GM12878 (cell line): ENCODE results near the gene CAMK2B.

ENCODE experiments used
- ASH2L ChIP-seq: fragments of 300-600, 200-600 bp; sonication (generic); IDR thresholded peaks from 2 replicates; pipeline ENCODE4 v1.6.1; 2017; ENCODE audit warnings: low read depth, mild to moderate bottlenecking, borderline replicate concordance
- ATF2 ChIP-seq: IDR thresholded peaks from 2 replicates; pipeline ENCODE4 v1.6.1; 2012; ENCODE audit warnings: low read length, inconsistent platforms
- ATF3 ChIP-seq: IDR thresholded peaks from 2 replicates; pipeline ENCODE4 v1.6.1; 2011; ENCODE audit warnings: low read depth, mild to moderate bottlenecking, low read length, moderate library complexity, borderline replicate concordance; ENCODE audit errors: extremely low read depth
- BHLHE40 ChIP-seq, 2 experiments: fragments of 450-650 bp in 1 of 2; IDR thresholded peaks; 2 replicates each; pipeline ENCODE4 v1.6.1; 2011 to 2017; ENCODE audit warnings: low read depth in 2 of 2, borderline replicate concordance in 1 of 2, improper control_type of control experiment in 1 of 2, low read length in 1 of 2, mild to moderate bottlenecking in 1 of 2
- CREB1 ChIP-seq: IDR thresholded peaks from 2 replicates; pipeline ENCODE4 v1.6.1; 2012; ENCODE audit warnings: low read depth, mild to moderate bottlenecking, inconsistent platforms
- CTCF ChIP-seq, 3 experiments: IDR thresholded peaks in 2 of 3; conservative IDR thresholded peaks in 1 of 3; 2 replicates each; pipeline ENCODE4 v1.5.1; 2011; ENCODE audit warnings: low read depth in 3 of 3, low read length in 3 of 3, mild to moderate bottlenecking in 3 of 3, control low read depth in 2 of 3, moderate library complexity in 2 of 3, inconsistent platforms in 1 of 3, mixed read lengths in 1 of 3; ENCODE audit not compliant: control insufficient read depth in 2 of 3, insufficient read depth in 1 of 3; ENCODE audit errors: extremely low read depth in 1 of 3
- E2F4 ChIP-seq: IDR thresholded peaks from 2 replicates; pipeline ENCODE4 v1.6.1; 2012; ENCODE audit warnings: low read depth, low read length, improper control_type of control experiment
- MXI1 ChIP-seq: fragments of 150-350 bp; IDR thresholded peaks from 2 replicates; pipeline ENCODE4 v1.6.1; 2011; ENCODE audit warnings: low read depth, mild to moderate bottlenecking, inconsistent platforms, low read length, improper control_type of control experiment
- POLR2A ChIP-seq: IDR thresholded peaks from 2 replicates; pipeline ENCODE4 v1.6.1; 2011; ENCODE audit warnings: low read depth, mild to moderate bottlenecking, low read length
- REST ChIP-seq: IDR thresholded peaks from 2 replicates; pipeline ENCODE4 v1.6.1; 2012; ENCODE audit warnings: mild to moderate bottlenecking, low read depth, low read length
- TAF1 ChIP-seq: IDR thresholded peaks from 2 replicates; pipeline ENCODE4 v1.6.1; 2011; ENCODE audit warnings: mild to moderate bottlenecking, low read depth, low read length, borderline replicate concordance
- TARDBP ChIP-seq: IDR thresholded peaks from 2 replicates; pipeline ENCODE4 v1.6.1; 2016; ENCODE audit warnings: borderline replicate concordance
- YY1 ChIP-seq: IDR thresholded peaks from 2 replicates; pipeline ENCODE4 v1.6.1; 2011; ENCODE audit warnings: low read depth, mild to moderate bottlenecking, low read length
- ZNF217 ChIP-seq: fragments of 450-650 bp; IDR thresholded peaks from 2 replicates; pipeline ENCODE4 v1.6.1; 2017; ENCODE audit warnings: antibody characterized with exemption, mild to moderate bottlenecking

GRCh38 chr7:44172803-44173424 is 152.5 kb downstream of the CAMK2B start:
- TF ChIP-seq ZNF217 (no peak), ASH2L (no peak), BHLHE40 (IDR thresholded peaks at IDR 0.05; ENCODE audit: borderline replicate concordance in 1 of 2, low read depth in 2 of 2, low read length in 1 of 2) (no peak), CTCF (IDR thresholded peaks at IDR 0.05 in 2 of 3, conservative IDR thresholded peaks at IDR 0.05 in 1 of 3; ENCODE audit: control insufficient read depth in 2 of 3, extremely low read depth in 1 of 3, insufficient read depth in 1 of 3, low read depth in 3 of 3, low read length in 3 of 3) (no peak), MXI1 (no peak), POLR2A (no peak), CREB1 (no peak), TARDBP (no peak), ATF2 (no peak), YY1 (no peak), ATF3 (no peak), REST (no peak), TAF1 (no peak), E2F4 (no peak)
